HCT116 (cell line): ENCODE results near the gene SEC22A. TPM values are rescaled to one million over a fixed set of nuclear protein-coding genes. Genes with fewer than 3 reads are reported as not detected.

Experiments
- ATAC-seq: fragments of 200-7000 bp; cut with Tn5 transposase; 2 replicates; pipeline ENCODE4 v1.9.1; 2020; ENCODE audit warnings: mild to moderate bottlenecking, moderate library complexity
- BruUV-seq: library from RNA; stranded (reverse); fragments of 400-500 nt; replicated peaks from 2 replicates; lab custom pipeline; 2021; lab: Mats Ljungman, UMichigan
- CTCF ChIA-PET: fragments of 300-600 bp; sonication (Branson Sonifier 250); formaldehyde crosslinking; loops from one replicate; lab custom pipeline; 2021; ENCODE audit warnings: antibody characterized with exemption; lab: Charles Lee
- POLR2A ChIA-PET: fragments of 300-600, 350-600 bp; sonication (Branson Sonifier 250); formaldehyde crosslinking; loops from one replicate; lab custom pipeline; 2021; ENCODE audit warnings: antibody characterized with exemption; lab: Charles Lee
- RAD21 ChIA-PET, 2 experiments: fragments of 300-600 bp; sonication (Branson Sonifier 250); formaldehyde crosslinking; loops; one replicate each; lab custom pipeline; 2023; ENCODE audit warnings: low total read pairs in 2 of 2; ENCODE audit not compliant: uncharacterized antibody in 2 of 2, unreplicated experiment in 2 of 2, low non-redundant PET in 1 of 2; lab: Charles Lee
- DNase-seq: peaks from one replicate; pipeline ENCODE4 v3.0.0-alpha.2; 2010; ENCODE audit warnings: low read depth, low spot score
- H2AFZ ChIP-seq: fragments of 200-600 bp; shearing (Covaris generic), sonication (generic); 2 replicates; pipeline ENCODE4 v1.6.1; 2017; ENCODE audit warnings: low read depth, mixed run types, mixed read lengths, antibody characterized with exemption, low read length; ENCODE audit not compliant: poor library complexity, severe bottlenecking
- H3K27ac ChIP-seq: 2 replicates; pipeline ENCODE4 v1.5.1; 2012; ENCODE audit warnings: low read depth, low read length
- H3K27me3 ChIP-seq: fragments of 200-600 bp; sonication (generic); 2 replicates; pipeline ENCODE4 v1.6.1; 2016; ENCODE audit warnings: mixed run types, low read length, mixed read lengths; ENCODE audit not compliant: insufficient read depth
- H3K36me3 ChIP-seq, 2 experiments: fragments of 200-500 bp in 1 of 2; fragments of 200-600 bp in 1 of 2; sonication (Bioruptor generic) in 1 of 2; sonication (generic) in 1 of 2; 2 replicates each; pipeline versions ENCODE4 v1.5.1 to v1.6.1; 2014 to 2016; ENCODE audit warnings: low read length in 2 of 2, inconsistent platforms in 1 of 2, mixed read lengths in 1 of 2, mixed run types in 1 of 2; ENCODE audit not compliant: insufficient read depth in 2 of 2, control insufficient read depth in 1 of 2
- H3K4me1 ChIP-seq, 2 experiments: fragments of 200-600 bp in 1 of 2; sonication (generic) in 1 of 2; 2 replicates each; pipeline versions ENCODE4 v1.5.1 to v1.6.1; 2012 to 2017; ENCODE audit warnings: low read length in 2 of 2, inconsistent platforms in 1 of 2, mild to moderate bottlenecking in 1 of 2, mixed read lengths in 1 of 2, mixed run types in 1 of 2, moderate library complexity in 1 of 2; ENCODE audit not compliant: insufficient read depth in 2 of 2, control insufficient read depth in 1 of 2
- H3K4me2 ChIP-seq: fragments of 200-600 bp; sonication (generic); 2 replicates; pipeline ENCODE4 v1.6.1; 2017; ENCODE audit warnings: mixed run types, low read length, mixed read lengths
- H3K4me3 ChIP-seq, 2 experiments: fragments of 200-600 bp in 1 of 2; sonication (generic) in 1 of 2; replicated peaks in 1 of 2; 2 replicates each; pipeline ENCODE4 v1.5.1; 2011 to 2016; ENCODE audit warnings: low read length in 2 of 2, control low read depth in 1 of 2, low read depth in 1 of 2, mild to moderate bottlenecking in 1 of 2, mixed read lengths in 1 of 2, mixed run types in 1 of 2
- H3K79me2 ChIP-seq: fragments of 200-600 bp; sonication (generic); 2 replicates; pipeline ENCODE4 v1.6.1; 2017; ENCODE audit warnings: mild to moderate bottlenecking, mixed run types, low read length, moderate library complexity, mixed read lengths; ENCODE audit not compliant: insufficient read depth
- H3K9ac ChIP-seq: fragments of 200-600 bp; sonication (generic); 2 replicates; pipeline ENCODE4 v1.6.1; 2016; ENCODE audit warnings: low read length, mixed read lengths
- H3K9me2 ChIP-seq: fragments of 200-600 bp; sonication (generic), shearing (Covaris generic); 2 replicates; pipeline ENCODE4 v1.6.1; 2017; ENCODE audit warnings: mixed run types, mild to moderate bottlenecking, moderate library complexity; ENCODE audit not compliant: insufficient read depth
- H3K9me3 ChIP-seq, 2 experiments: fragments of 200-500 bp in 1 of 2; fragments of 200-600 bp in 1 of 2; sonication (Bioruptor generic) in 1 of 2; sonication (generic) in 1 of 2; 2 replicates each; pipeline ENCODE4 v1.6.1; 2014 to 2017; ENCODE audit warnings: low read length in 2 of 2, mixed read lengths in 2 of 2, inconsistent platforms in 1 of 2, low read depth in 1 of 2, mild to moderate bottlenecking in 1 of 2, mixed run types in 1 of 2, moderate library complexity in 1 of 2; ENCODE audit not compliant: control insufficient read depth in 1 of 2, insufficient read depth in 1 of 2
- H4K20me1 ChIP-seq: fragments of 200-600 bp; sonication (generic), shearing (Covaris generic); 2 replicates; pipeline ENCODE4 v1.6.1; 2017; ENCODE audit warnings: mixed run types, mild to moderate bottlenecking, moderate library complexity; ENCODE audit not compliant: insufficient read depth
- CEBPB ChIP-seq: IDR thresholded peaks from 2 replicates; pipeline ENCODE4 v1.6.1; 2012; ENCODE audit warnings: low read depth
- EGR1 ChIP-seq: IDR thresholded peaks from 2 replicates; pipeline ENCODE4 v1.6.1; 2012; ENCODE audit warnings: low read depth
- ELF1 ChIP-seq: IDR thresholded peaks from 2 replicates; pipeline ENCODE4 v1.6.1; 2012; ENCODE audit warnings: low read depth, borderline replicate concordance
- EZH2 ChIP-seq: fragments of 200-600 bp; sonication (generic); IDR thresholded peaks from 2 replicates; pipeline ENCODE4 v1.6.1; 2017; ENCODE audit warnings: antibody characterized with exemption, mixed run types
- FOSL1 ChIP-seq: IDR thresholded peaks from 2 replicates; pipeline ENCODE4 v1.6.1; 2012; ENCODE audit warnings: low read depth
- JUND ChIP-seq: IDR thresholded peaks from 2 replicates; pipeline ENCODE4 v1.6.1; 2012
- POLR2AphosphoS5 ChIP-seq: IDR thresholded peaks from 2 replicates; pipeline ENCODE4 v1.6.1; 2011; ENCODE audit warnings: mild to moderate bottlenecking, low read depth, low read length, moderate library complexity
- RAD21 ChIP-seq: IDR thresholded peaks from 2 replicates; pipeline ENCODE4 v1.6.1; 2012; ENCODE audit warnings: low read depth, mild to moderate bottlenecking
- SP1 ChIP-seq: IDR thresholded peaks from 2 replicates; pipeline ENCODE4 v1.6.1; 2012; ENCODE audit warnings: low read depth
- SRF ChIP-seq: IDR thresholded peaks from 2 replicates; pipeline ENCODE4 v1.6.1; 2012; ENCODE audit warnings: low read depth
- TCF7L2 ChIP-seq: IDR thresholded peaks from 2 replicates; pipeline ENCODE4 v1.7.0; 2011; ENCODE audit warnings: borderline replicate concordance, inconsistent platforms; ENCODE audit not compliant: insufficient read depth, insufficient read length; ENCODE audit errors: extremely low read depth
- YY1 ChIP-seq: IDR thresholded peaks from 2 replicates; pipeline ENCODE4 v1.6.1; 2011; ENCODE audit warnings: low read length, low read depth, moderate library complexity, mild to moderate bottlenecking; ENCODE audit not compliant: insufficient replicate concordance; ENCODE audit errors: extremely low read depth
- ZFX ChIP-seq: fragments of 450-650 bp; IDR thresholded peaks from 2 replicates; pipeline ENCODE4 v1.6.1; 2017
- ZNF274 ChIP-seq: fragments of 200-500 bp; sonication (Bioruptor generic); IDR thresholded peaks from 2 replicates; pipeline ENCODE4 v1.6.1; 2014; ENCODE audit warnings: mild to moderate bottlenecking, low read depth, low read length, inconsistent platforms
- intact Hi-C: fragments of 100-400 bp; cut with micrococcal nuclease; formaldehyde crosslinking; loops from 2 replicates; pipeline ENCODE4 v1.10.0; 2022
- total RNA-seq: library from RNA; stranded (reverse); gene quantifications from one replicate; pipeline ENCODE4 v1.2.1, GENCODE V29; 2021; ENCODE audit not compliant: unreplicated experiment
- TF ChIP-seq, protein P1 (sequence below): IDR thresholded peaks from 2 replicates; pipeline ENCODE4 v1.6.1; 2012
- TF ChIP-seq, protein P2 (sequence below), 3 experiments: fragments of 200-600 bp in 1 of 3; sonication (generic) in 1 of 3; IDR thresholded peaks in 2 of 3; conservative IDR thresholded peaks in 1 of 3; 2 replicates each; pipeline ENCODE4 v1.5.1; 2012 to 2017; ENCODE audit warnings: low read depth in 2 of 3, low read length in 2 of 3, antibody characterized with exemption in 1 of 3, borderline replicate concordance in 1 of 3, control low read depth in 1 of 3, mild to moderate bottlenecking in 1 of 3, mixed read lengths in 1 of 3, mixed run types in 1 of 3, moderate library complexity in 1 of 3; ENCODE audit not compliant: insufficient read depth in 1 of 3
- TF ChIP-seq, protein P3 (sequence below): IDR thresholded peaks from 2 replicates; pipeline ENCODE4 v1.6.1; 2011; ENCODE audit warnings: mild to moderate bottlenecking, low read length, moderate library complexity; ENCODE audit not compliant: insufficient replicate concordance; ENCODE audit errors: extremely low read depth

SEC22A gene
- total RNA-seq, 1 experiment from 2014 or later = 10.6 TPM

DNA sequence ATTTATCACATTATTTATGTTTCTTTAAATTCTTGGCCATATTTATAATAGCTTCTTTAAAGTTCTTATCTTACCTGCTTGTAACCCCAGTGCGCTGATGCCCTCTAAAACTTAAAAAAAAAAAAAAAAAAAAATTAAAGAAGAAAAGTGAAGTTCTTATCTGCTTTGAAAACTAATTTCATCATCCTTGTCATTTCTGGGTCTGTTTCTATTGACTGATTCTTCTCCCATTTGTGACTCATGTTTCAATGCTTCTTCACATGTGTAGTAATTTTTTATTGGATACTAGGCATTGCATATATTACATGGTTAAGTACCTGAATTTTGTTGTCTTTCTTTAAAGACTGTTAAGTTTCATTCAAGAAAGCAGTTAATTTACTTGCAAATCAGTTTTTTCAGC, 3.4 kb upstream of the SEC22A start:
- no peak for DNase-seq
- Histone ChIP-seq H3K36me3 (no peaks in the 10 kb centered on the region), H4K20me1 (no peaks in the 10 kb centered on the region), H2AFZ (no peak overlapping the region), H3K9ac (no peak overlapping the region), H3K79me2 (peaks cover 15% of the 10 kb centered on the region), H3K9me3 (no peaks in the 10 kb centered on the region), H3K27me3 (no peaks in the 10 kb centered on the region), H3K27ac (no peak overlapping the region), H3K4me2 (no peak overlapping the region), H3K4me1 (peaks cover 9 to 15% of the 10 kb centered on the region in 2 experiments; a peak in 3 of 4 replicates), H3K9me2 (no peaks in the 10 kb centered on the region), H3K4me3 (no peak overlapping the region)
- intact Hi-C loops = no loop called here
- ChIA-PET CTCF (no interaction called here), POLR2A (no interaction called here), RAD21 (no interaction called here)
- no peak for ATAC-seq
- TF ChIP-seq, protein P1, sequence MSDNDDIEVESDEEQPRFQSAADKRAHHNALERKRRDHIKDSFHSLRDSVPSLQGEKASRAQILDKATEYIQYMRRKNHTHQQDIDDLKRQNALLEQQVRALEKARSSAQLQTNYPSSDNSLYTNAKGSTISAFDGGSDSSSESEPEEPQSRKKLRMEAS = no peak
- TF ChIP-seq TCF7L2 = no peak
- TF ChIP-seq RAD21 = no peak
- TF ChIP-seq YY1 = no peak
- no peak for TF ChIP-seq ZFX
- TF ChIP-seq, protein P2, sequence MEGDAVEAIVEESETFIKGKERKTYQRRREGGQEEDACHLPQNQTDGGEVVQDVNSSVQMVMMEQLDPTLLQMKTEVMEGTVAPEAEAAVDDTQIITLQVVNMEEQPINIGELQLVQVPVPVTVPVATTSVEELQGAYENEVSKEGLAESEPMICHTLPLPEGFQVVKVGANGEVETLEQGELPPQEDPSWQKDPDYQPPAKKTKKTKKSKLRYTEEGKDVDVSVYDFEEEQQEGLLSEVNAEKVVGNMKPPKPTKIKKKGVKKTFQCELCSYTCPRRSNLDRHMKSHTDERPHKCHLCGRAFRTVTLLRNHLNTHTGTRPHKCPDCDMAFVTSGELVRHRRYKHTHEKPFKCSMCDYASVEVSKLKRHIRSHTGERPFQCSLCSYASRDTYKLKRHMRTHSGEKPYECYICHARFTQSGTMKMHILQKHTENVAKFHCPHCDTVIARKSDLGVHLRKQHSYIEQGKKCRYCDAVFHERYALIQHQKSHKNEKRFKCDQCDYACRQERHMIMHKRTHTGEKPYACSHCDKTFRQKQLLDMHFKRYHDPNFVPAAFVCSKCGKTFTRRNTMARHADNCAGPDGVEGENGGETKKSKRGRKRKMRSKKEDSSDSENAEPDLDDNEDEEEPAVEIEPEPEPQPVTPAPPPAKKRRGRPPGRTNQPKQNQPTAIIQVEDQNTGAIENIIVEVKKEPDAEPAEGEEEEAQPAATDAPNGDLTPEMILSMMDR (IDR thresholded peaks at IDR 0.05 in 2 of 3, conservative IDR thresholded peaks at IDR 0.05 in 1 of 3; ENCODE audit: borderline replicate concordance in 1 of 3, insufficient read depth in 1 of 3, low read depth in 2 of 3, low read length in 2 of 3) = no peak
- TF ChIP-seq POLR2AphosphoS5 = no peak
- TF ChIP-seq EGR1 = no peak
- no peak for TF ChIP-seq SRF
- TF ChIP-seq EZH2 = no peak
- TF ChIP-seq, protein P3, sequence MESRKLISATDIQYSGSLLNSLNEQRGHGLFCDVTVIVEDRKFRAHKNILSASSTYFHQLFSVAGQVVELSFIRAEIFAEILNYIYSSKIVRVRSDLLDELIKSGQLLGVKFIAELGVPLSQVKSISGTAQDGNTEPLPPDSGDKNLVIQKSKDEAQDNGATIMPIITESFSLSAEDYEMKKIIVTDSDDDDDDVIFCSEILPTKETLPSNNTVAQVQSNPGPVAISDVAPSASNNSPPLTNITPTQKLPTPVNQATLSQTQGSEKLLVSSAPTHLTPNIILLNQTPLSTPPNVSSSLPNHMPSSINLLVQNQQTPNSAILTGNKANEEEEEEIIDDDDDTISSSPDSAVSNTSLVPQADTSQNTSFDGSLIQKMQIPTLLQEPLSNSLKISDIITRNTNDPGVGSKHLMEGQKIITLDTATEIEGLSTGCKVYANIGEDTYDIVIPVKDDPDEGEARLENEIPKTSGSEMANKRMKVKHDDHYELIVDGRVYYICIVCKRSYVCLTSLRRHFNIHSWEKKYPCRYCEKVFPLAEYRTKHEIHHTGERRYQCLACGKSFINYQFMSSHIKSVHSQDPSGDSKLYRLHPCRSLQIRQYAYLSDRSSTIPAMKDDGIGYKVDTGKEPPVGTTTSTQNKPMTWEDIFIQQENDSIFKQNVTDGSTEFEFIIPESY = no peak
- TF ChIP-seq ZNF274 = no peak
- no peak for TF ChIP-seq FOSL1
- TF ChIP-seq SP1 = no peak
- no peak for TF ChIP-seq JUND
- TF ChIP-seq ELF1 = no peak
- TF ChIP-seq CEBPB = no peak
- BruUV-seq = no TSS peak
